Measurements from ENCODE around the gene CRTAC1.

- TF ChIP-seq EZH2 (IDR thresholded peaks at IDR 0.05; ENCODE audit: low read depth, unreplicated experiment): no peak
- TF ChIP-seq CTCF (conservative IDR thresholded peaks at IDR 0.05; ENCODE audit: low read depth in 2 of 2): no peak
- no peak for TF ChIP-seq CREB1 (CRISPR knock-in tag; IDR thresholded peaks at IDR 0.05; ENCODE audit: low read depth)
- no peak for TF ChIP-seq REST (IDR thresholded peaks at IDR 0.05; ENCODE audit: unreplicated experiment)
- no peak for TF ChIP-seq POLR2AphosphoS5 (IDR thresholded peaks at IDR 0.05; ENCODE audit: low read depth)
- no peak for TF ChIP-seq ZNF114 (CRISPR knock-in tag; IDR thresholded peaks at IDR 0.05)
- TF ChIP-seq JUNB (IDR thresholded peaks at IDR 0.05; ENCODE audit: unreplicated experiment): no peak
Observed at GRCh38 chr10:97944772-97945171, 85.6 kb downstream of the CRTAC1 start.

Data from GM23338 (cell line).